GM12878 (cell line): ENCODE measurements around the gene NXNL1. TPM values are rescaled to one million over a fixed set of nuclear protein-coding genes. Genes with fewer than 3 reads are reported as not detected.

ENCODE experiments used
- EGR1 ChIP-seq, 2 experiments: IDR thresholded peaks; 1 replicate in 1 of 2; 2 replicates in 1 of 2; pipeline ENCODE4 v1.6.1; 2011 to 2012; ENCODE audit warnings: low read depth in 2 of 2, low read length in 2 of 2, borderline replicate concordance in 1 of 2, mild to moderate bottlenecking in 1 of 2, moderate library complexity in 1 of 2
- FOXK2 ChIP-seq: fragments of 450-650 bp; IDR thresholded peaks from 2 replicates; pipeline ENCODE4 v1.6.1; 2017; ENCODE audit warnings: mild to moderate bottlenecking, moderate library complexity
- GATAD2B ChIP-seq: fragments of 450-650 bp; conservative IDR thresholded peaks from 2 replicates; pipeline ENCODE4 v1.6.1; 2017; ENCODE audit warnings: low read depth, mild to moderate bottlenecking, moderate library complexity
- IRF4 ChIP-seq: IDR thresholded peaks from 2 replicates; pipeline ENCODE4 v1.6.1; 2011; ENCODE audit warnings: low read depth, low read length
- LARP7 ChIP-seq: fragments of 450-650 bp; IDR thresholded peaks from 2 replicates; pipeline ENCODE4 v1.6.1; 2017; ENCODE audit warnings: mild to moderate bottlenecking
- MEF2B ChIP-seq: fragments of 450-650 bp; IDR thresholded peaks from 2 replicates; pipeline ENCODE4 v1.6.1; 2018; ENCODE audit warnings: mild to moderate bottlenecking, moderate library complexity; ENCODE audit not compliant: partially characterized antibody, poor library complexity, severe bottlenecking
- MTA2 ChIP-seq: fragments of 450-650 bp; IDR thresholded peaks from 2 replicates; pipeline ENCODE4 v1.6.1; 2016; ENCODE audit warnings: low read depth, mild to moderate bottlenecking, moderate library complexity
- NR2C2 ChIP-seq: IDR thresholded peaks from 2 replicates; pipeline ENCODE4 v1.6.1; 2011; ENCODE audit warnings: borderline replicate concordance, low read depth; ENCODE audit not compliant: control insufficient read depth, insufficient read length
- NR2F1 ChIP-seq: fragments of 450-650 bp; conservative IDR thresholded peaks from 2 replicates; pipeline ENCODE4 v1.6.1; 2017; ENCODE audit warnings: mild to moderate bottlenecking
- PAX5 ChIP-seq: IDR thresholded peaks from 2 replicates; pipeline ENCODE4 v1.6.1; 2011; ENCODE audit warnings: low read depth, low read length, borderline replicate concordance
- POLR2AphosphoS2 ChIP-seq: IDR thresholded peaks from 2 replicates; pipeline ENCODE4 v1.6.1; 2011; ENCODE audit warnings: low read depth, mild to moderate bottlenecking, low read length, improper control_type of control experiment, moderate library complexity
- RUNX3 ChIP-seq: IDR thresholded peaks from 2 replicates; pipeline ENCODE4 v1.6.1; 2012; ENCODE audit warnings: low read length, inconsistent platforms
- SREBF1 ChIP-seq: IDR thresholded peaks from 2 replicates; pipeline ENCODE4 v1.6.1; 2012; ENCODE audit warnings: mild to moderate bottlenecking, low read length
- TCF3 ChIP-seq: IDR thresholded peaks from 2 replicates; pipeline ENCODE4 v1.6.1; 2012; ENCODE audit warnings: low read depth, mild to moderate bottlenecking, low read length, borderline replicate concordance; ENCODE audit not compliant: insufficient read depth
- polyA plus RNA-seq, 11 experiments: library from polyadenylated mRNA; depleted of rRNA in 4 of 11; unstranded in 6 of 11; stranded (reverse) in 5 of 11; fragments of >200 nt; fragmentation: Nextera tagmentation in 4 of 11; fragmentation: Illumina TruSeq in 1 of 11; extraction: Ambion mirVana in 4 of 11; extraction: Trizol in 1 of 11; gene quantifications; 1 replicate in 1 of 11; 2 replicates in 10 of 11; pipeline versions ENCODE4 v1.2.1 to v1.2.3, GENCODE V29; 2011 to 2016; ENCODE audit warnings: inconsistent platforms in 2 of 11, missing spikeins in 2 of 11, low read depth in 1 of 11
- total RNA-seq, 4 experiments: library from RNA; depleted of rRNA in 3 of 4; stranded (reverse); fragments of >200 nt in 3 of 4; fragmentation: Illumina TruSeq in 1 of 4; extraction: Trizol in 1 of 4; gene quantifications; 2 replicates each; pipeline versions ENCODE4 v1.2.1 to v1.2.3, GENCODE V29; 2013 to 2021
- TF ChIP-seq, protein P1 (sequence below), 3 experiments: IDR thresholded peaks in 2 of 3; conservative IDR thresholded peaks in 1 of 3; 2 replicates each; pipeline ENCODE4 v1.5.1; 2011; ENCODE audit warnings: low read depth in 3 of 3, low read length in 3 of 3, mild to moderate bottlenecking in 3 of 3, control low read depth in 2 of 3, moderate library complexity in 2 of 3, inconsistent platforms in 1 of 3, mixed read lengths in 1 of 3; ENCODE audit not compliant: control insufficient read depth in 2 of 3, insufficient read depth in 1 of 3; ENCODE audit errors: extremely low read depth in 1 of 3
- TF ChIP-seq, protein P2 (sequence below): IDR thresholded peaks from 2 replicates; pipeline ENCODE4 v1.6.1; 2012; ENCODE audit warnings: low read depth, low read length, improper control_type of control experiment
- TF ChIP-seq, protein P3 (sequence below): fragments of 450-650 bp; IDR thresholded peaks from 2 replicates; pipeline ENCODE4 v1.6.1; 2017; ENCODE audit warnings: mild to moderate bottlenecking, moderate library complexity
- TF ChIP-seq, protein P4 (sequence below): fragments of 150-350 bp; IDR thresholded peaks from 2 replicates; pipeline ENCODE4 v1.6.1; 2014; ENCODE audit warnings: mild to moderate bottlenecking, low read depth, low read length
- TF ChIP-seq, protein P5 (sequence below): IDR thresholded peaks from 2 replicates; pipeline ENCODE4 v1.6.1; 2012; ENCODE audit warnings: low read length, inconsistent platforms

Gene NXNL1
- total and polyA plus RNA-seq, 10 of the 15 experiments (the other 5 are each of a cell fraction or from before 2014, with no cell fraction given): not detected

DNA sequence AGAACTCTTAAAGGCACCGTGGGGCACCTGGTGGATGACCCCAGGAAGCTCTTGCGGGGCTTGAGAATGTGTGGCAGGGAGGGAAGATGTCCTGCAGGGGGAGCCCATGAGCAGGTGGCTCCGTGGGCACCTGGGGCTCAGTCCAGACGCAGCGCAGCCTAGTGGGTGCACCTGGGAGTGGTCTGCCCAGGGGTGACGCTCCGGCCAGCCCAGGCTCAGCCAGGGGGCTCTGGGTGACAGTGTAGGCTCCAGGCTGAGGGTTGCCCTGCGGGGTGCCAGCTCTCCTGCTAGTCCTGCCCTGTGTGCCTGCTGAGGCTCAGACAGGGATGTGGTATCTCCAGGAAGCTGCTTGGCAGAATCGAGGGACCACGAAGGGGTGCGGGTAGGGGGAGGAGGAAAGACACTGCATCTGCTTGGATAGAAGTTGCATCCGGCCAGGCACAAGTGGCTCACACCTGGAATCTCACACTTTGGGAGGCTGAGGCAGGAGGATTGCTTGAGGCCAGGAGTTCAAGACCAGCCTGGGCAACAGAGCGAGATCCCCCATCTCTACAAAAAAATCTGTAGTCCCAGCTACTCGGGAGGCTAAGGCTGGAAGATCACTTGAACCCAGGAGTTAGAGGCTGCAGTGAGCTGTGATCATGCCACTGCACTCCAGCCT, 35.7 kb upstream of the NXNL1 start (continued):
- TF ChIP-seq, protein P1, sequence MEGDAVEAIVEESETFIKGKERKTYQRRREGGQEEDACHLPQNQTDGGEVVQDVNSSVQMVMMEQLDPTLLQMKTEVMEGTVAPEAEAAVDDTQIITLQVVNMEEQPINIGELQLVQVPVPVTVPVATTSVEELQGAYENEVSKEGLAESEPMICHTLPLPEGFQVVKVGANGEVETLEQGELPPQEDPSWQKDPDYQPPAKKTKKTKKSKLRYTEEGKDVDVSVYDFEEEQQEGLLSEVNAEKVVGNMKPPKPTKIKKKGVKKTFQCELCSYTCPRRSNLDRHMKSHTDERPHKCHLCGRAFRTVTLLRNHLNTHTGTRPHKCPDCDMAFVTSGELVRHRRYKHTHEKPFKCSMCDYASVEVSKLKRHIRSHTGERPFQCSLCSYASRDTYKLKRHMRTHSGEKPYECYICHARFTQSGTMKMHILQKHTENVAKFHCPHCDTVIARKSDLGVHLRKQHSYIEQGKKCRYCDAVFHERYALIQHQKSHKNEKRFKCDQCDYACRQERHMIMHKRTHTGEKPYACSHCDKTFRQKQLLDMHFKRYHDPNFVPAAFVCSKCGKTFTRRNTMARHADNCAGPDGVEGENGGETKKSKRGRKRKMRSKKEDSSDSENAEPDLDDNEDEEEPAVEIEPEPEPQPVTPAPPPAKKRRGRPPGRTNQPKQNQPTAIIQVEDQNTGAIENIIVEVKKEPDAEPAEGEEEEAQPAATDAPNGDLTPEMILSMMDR (IDR thresholded peaks at IDR 0.05 in 2 of 3, conservative IDR thresholded peaks at IDR 0.05 in 1 of 3; ENCODE audit: control insufficient read depth in 2 of 3, extremely low read depth in 1 of 3, insufficient read depth in 1 of 3, low read depth in 3 of 3, low read length in 3 of 3): peak; percentile 98 to 100 (median 99)
- TF ChIP-seq GATAD2B (no peak), RUNX3 (no peak), MTA2 (no peak), SREBF1 (no peak), PAX5 (0 out of 2 replicates have a peak, but pooled peaks have one; percentile 29), TCF3 (peak; percentile 86), LARP7 (peak; percentile 56; the same call in 1 of the 2 replicates), EGR1 (IDR thresholded peaks at IDR 0.05; ENCODE audit: borderline replicate concordance in 1 of 2, low read depth in 2 of 2, low read length in 2 of 2) (no peak), MEF2B (no peak), NR2F1 (peak; percentile 77), NR2C2 (no peak), FOXK2 (no peak), IRF4 (0 out of 2 replicates have a peak, but pooled peaks have one; percentile 46), POLR2AphosphoS2 (no peak)
- TF ChIP-seq, protein P2, sequence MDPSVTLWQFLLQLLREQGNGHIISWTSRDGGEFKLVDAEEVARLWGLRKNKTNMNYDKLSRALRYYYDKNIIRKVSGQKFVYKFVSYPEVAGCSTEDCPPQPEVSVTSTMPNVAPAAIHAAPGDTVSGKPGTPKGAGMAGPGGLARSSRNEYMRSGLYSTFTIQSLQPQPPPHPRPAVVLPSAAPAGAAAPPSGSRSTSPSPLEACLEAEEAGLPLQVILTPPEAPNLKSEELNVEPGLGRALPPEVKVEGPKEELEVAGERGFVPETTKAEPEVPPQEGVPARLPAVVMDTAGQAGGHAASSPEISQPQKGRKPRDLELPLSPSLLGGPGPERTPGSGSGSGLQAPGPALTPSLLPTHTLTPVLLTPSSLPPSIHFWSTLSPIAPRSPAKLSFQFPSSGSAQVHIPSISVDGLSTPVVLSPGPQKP: no peak
- TF ChIP-seq, protein P3, sequence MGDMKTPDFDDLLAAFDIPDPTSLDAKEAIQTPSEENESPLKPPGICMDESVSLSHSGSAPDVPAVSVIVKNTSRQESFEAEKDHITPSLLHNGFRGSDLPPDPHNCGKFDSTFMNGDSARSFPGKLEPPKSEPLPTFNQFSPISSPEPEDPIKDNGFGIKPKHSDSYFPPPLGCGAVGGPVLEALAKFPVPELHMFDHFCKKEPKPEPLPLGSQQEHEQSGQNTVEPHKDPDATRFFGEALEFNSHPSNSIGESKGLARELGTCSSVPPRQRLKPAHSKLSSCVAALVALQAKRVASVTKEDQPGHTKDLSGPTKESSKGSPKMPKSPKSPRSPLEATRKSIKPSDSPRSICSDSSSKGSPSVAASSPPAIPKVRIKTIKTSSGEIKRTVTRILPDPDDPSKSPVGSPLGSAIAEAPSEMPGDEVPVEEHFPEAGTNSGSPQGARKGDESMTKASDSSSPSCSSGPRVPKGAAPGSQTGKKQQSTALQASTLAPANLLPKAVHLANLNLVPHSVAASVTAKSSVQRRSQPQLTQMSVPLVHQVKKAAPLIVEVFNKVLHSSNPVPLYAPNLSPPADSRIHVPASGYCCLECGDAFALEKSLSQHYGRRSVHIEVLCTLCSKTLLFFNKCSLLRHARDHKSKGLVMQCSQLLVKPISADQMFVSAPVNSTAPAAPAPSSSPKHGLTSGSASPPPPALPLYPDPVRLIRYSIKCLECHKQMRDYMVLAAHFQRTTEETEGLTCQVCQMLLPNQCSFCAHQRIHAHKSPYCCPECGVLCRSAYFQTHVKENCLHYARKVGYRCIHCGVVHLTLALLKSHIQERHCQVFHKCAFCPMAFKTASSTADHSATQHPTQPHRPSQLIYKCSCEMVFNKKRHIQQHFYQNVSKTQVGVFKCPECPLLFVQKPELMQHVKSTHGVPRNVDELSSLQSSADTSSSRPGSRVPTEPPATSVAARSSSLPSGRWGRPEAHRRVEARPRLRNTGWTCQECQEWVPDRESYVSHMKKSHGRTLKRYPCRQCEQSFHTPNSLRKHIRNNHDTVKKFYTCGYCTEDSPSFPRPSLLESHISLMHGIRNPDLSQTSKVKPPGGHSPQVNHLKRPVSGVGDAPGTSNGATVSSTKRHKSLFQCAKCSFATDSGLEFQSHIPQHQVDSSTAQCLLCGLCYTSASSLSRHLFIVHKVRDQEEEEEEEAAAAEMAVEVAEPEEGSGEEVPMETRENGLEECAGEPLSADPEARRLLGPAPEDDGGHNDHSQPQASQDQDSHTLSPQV: peak; percentile 66; the same call in 1 of the 2 replicates
- TF ChIP-seq, protein P4, sequence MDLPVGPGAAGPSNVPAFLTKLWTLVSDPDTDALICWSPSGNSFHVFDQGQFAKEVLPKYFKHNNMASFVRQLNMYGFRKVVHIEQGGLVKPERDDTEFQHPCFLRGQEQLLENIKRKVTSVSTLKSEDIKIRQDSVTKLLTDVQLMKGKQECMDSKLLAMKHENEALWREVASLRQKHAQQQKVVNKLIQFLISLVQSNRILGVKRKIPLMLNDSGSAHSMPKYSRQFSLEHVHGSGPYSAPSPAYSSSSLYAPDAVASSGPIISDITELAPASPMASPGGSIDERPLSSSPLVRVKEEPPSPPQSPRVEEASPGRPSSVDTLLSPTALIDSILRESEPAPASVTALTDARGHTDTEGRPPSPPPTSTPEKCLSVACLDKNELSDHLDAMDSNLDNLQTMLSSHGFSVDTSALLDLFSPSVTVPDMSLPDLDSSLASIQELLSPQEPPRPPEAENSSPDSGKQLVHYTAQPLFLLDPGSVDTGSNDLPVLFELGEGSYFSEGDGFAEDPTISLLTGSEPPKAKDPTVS: no peak
- TF ChIP-seq, protein P5, sequence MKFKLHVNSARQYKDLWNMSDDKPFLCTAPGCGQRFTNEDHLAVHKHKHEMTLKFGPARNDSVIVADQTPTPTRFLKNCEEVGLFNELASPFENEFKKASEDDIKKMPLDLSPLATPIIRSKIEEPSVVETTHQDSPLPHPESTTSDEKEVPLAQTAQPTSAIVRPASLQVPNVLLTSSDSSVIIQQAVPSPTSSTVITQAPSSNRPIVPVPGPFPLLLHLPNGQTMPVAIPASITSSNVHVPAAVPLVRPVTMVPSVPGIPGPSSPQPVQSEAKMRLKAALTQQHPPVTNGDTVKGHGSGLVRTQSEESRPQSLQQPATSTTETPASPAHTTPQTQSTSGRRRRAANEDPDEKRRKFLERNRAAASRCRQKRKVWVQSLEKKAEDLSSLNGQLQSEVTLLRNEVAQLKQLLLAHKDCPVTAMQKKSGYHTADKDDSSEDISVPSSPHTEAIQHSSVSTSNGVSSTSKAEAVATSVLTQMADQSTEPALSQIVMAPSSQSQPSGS: no peak
